HG03432 (cell line): ENCODE results near the gene ZNF366.
"Not testable (repeated sequence)": the region's sequence is repeated elsewhere in the genome, so short reads cannot be mapped to it uniquely, and the experiment has no call there.

Experiments used
- ATAC-seq: cut with Tn5 transposase; IDR thresholded peaks from one replicate; pipeline ENCODE4 v1.9.1; 2021; ENCODE audit warnings: mild to moderate bottlenecking, moderate library complexity; ENCODE audit not compliant: unreplicated experiment

ZNF366 gene

DNA sequence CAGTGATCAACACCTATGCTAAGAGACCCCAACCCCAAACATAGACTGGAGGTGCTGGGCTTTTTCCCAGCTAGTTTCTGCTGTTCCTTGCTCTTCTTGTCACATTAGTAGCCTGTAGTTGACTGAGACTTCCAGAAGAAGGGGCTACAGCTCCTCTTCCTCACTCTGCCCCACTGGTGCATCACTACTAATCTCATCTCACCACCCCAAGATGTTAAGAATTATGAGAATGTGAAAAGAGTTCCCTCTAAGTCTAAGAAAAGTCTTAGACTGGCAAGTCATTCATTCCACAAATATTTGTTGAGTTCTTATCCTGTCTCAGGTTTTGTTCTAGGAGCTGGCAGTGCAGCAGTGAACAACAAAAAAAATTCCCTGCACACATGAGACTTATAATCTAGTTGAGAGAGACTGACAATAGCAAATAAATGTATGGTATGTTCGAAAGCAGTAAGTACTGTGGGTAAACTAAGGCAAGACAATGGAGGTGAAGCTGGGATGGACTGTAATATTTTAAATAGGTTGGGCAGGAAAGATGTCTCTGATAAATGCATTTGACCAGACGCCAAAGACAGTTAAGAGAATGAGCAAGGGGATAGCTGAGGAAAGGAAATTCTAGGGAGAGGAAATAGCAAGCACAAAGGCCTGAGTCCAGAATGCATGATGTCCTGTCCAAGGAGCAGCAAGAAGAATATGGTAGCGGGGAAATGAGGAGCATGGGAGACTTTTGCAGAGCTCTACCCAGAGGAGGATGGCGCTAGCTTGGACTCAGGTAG lies 94.7 kb downstream of the ZNF366 start:
- no peak for ATAC-seq

DNA sequence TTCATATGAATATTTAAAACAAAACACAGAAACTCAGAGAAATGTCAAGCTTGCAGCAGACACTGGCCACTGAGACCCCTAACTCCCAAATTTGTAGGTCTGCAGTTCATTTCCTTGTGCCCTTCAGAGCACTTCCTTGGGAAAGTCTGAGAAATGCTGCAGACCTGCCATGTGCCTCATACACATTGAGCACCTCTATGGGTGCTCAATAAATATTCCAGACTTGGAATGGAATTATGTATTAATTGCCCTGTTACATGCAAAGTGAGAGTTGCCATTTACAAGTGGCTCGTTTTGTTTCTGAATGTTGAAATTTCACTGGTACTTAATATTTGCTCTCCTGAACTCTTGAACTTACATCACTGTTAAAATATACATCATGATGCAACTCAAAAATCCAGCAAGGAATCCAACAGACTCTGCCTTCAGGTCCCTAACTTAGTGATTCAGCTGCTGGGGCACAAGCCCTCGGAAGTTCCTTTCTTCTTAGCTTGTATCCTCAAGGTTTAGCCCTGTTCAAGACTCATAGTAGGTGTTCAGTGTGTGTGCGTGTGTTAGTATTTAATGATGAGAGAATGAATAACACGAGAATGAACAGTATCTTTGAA lies 96.4 kb downstream of the ZNF366 start:
- ATAC-seq, result no peak

GRCh38 chr5:72408603-72409002 lies 98.6 kb downstream of the ZNF366 start:
- ATAC-seq, result no peak

- no peak for ATAC-seq
These were observed 99.1 kb downstream of the ZNF366 start for GRCh38 chr5:72408127-72408526.

DNA sequence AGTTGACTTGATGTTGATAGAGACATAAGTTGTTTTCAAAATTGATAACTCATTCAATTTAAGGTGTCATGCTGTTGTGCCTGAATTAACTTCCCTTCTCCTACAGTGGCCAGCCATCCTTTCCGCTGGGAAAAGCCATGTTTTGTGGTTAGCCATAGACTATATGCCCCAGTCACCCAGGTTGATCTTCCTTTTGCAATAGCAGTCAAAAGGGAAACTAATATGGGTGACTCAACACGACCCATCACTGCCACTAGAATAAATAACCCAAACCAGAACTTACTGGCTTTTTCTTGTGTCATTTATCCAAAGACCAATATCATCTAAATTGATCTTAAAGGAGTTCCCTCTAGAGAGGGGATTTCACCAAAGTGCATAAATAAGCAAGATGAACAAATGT lies 99.7 kb downstream of the ZNF366 start:
- no peak for ATAC-seq

GRCh38 chr5:72407078-72407477 lies 100.1 kb downstream of the ZNF366 start:
- ATAC-seq, result no peak

DNA sequence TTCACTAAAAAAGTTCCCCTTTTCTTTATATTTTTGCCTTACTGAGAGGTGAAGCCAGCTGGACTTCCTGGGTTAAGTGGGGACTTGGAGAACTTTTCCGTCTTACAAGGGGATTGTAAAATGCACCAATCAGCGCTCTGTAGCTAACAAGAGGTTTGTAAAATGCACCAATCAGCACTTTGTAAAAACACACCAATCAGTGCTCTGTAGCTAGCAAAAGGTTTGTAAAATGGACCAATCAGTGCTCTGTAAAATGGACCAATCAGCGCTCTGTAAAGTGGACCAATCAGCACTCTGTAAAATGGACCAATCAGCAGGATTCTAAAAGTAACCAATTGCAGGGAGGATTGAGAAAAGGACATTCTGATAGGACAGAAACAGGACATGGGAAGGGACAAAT lies 102.4 kb downstream of the ZNF366 start:
- ATAC-seq, result not testable (repeated sequence)

DNA sequence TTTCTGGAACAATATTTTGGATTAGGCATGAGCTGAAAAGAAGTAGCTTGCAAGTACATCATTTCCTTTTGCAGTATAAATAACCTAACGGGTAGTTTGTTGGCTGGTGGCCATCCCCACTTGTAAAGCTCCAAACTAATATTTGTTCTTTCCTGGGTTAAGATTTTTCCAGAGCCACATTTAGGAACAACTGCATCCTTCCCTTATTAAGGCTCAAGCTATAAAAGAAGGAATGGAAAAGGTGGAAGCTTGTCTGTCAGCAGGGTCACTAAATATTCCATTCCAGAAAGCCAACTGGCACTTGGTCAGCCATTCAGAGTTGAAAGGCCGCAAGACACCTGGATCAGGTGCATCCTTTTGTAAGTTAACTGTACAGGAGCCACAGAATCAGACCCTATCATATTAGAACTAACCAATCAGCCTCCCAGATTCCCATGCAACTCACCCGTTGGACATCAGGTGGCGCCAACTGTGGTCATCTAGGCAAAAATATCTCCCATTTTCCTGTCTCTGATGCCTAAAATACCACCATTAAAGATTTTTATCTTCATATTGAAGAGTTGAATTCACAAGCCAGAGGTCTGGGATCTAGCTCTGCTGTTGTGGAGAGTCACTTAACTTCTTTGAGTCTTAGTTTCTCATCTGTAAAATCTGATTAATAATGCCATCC lies 104.1 kb downstream of the ZNF366 start:
- no peak for ATAC-seq

DNA sequence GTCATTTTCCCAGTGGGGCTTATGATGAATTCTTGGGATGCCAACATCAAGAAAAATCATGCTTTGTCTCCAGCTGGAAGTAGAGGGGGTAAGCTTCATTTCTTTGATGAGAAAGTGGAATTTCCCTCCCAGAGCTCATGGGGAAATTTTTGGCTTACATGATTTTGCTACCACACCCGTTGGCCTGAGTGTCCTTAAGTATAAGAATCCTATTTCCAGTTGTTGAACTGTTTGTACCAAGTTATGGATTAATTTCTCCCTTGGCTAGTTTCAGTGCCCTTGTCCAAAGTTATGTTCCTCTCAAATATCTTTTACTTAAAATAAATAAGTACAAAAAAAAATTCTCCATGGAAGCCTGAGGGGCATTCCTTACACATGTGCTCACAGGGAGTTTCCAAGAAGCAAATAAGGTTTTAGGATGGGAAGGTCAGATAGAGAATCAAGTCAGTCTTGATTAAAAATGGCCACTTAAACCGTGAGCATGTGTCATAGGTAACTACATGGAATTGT lies 104.8 kb downstream of the ZNF366 start:
- ATAC-seq, result no peak

DNA sequence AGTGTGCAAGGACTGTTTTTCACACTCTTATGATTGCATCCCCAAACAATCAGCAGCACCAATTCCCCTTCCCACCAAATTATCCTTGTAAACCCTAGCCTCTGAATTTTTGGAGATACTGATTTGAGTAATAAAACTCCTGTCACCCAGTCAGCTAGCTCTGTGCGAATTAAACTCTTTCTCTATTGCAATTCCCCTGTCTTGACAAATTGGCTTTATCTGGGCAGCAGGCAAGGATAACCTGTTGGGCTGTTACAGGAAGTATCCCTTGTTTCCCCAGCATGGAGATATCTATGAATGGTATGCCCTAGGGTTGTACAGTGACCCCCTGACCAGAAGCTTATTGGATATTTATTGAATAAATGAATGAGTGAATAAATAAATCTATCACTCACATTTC lies 106.3 kb downstream of the ZNF366 start:
- ATAC-seq, result no peak

- ATAC-seq, result no peak
These were observed 109.4 kb downstream of the ZNF366 start for GRCh38 chr5:72397836-72398235.

GRCh38 chr5:72394688-72395087 lies 112.5 kb downstream of the ZNF366 start:
- ATAC-seq, result peak; percentile 45

- no peak for ATAC-seq
These were observed 114.2 kb downstream of the ZNF366 start for GRCh38 chr5:72393052-72393451.
